DOHH2 (cell line): Measurements from ENCODE around the gene TNRC18.
A peak's percentile ranks its signal among the peaks of the same experiment; 100 is the strongest.

Source experiments
- CTCF ChIP-seq: fragments of 200-600 bp; sonication (generic); IDR thresholded peaks from one replicate; pipeline ENCODE4 v1.5.1; 2014; ENCODE audit warnings: antibody characterized with exemption, mild to moderate bottlenecking, low read depth, low read length; ENCODE audit not compliant: poor library complexity, severe bottlenecking
- EZH2phosphoT487 ChIP-seq: fragments of 200-600 bp; sonication (generic); IDR thresholded peaks from 2 replicates; pipeline ENCODE4 v1.6.1; 2017; ENCODE audit warnings: borderline replicate concordance, mild to moderate bottlenecking, antibody characterized with exemption, low read length, moderate library complexity, mixed read lengths

- TF ChIP-seq CTCF (no peak), EZH2phosphoT487 (peak; percentile 18; the same call in 1 of the 2 replicates)
Observed at GRCh38 chr7:5426226-5426475, 2.5 kb upstream of the TNRC18 start.
